GM18517 (cell line): ENCODE data around the gene CTIF.
A peak's percentile ranks its signal among the peaks of the same experiment; 100 is the strongest.

Source experiments
- ATAC-seq: cut with Tn5 transposase; IDR thresholded peaks from one replicate; pipeline ENCODE4 v1.9.1; 2021; ENCODE audit warnings: mild to moderate bottlenecking, moderate library complexity; ENCODE audit not compliant: unreplicated experiment

The CTIF gene

GRCh38 chr18:48782381-48782861, 243.6 kb downstream of the CTIF start:
- no peak for ATAC-seq

- no peak for ATAC-seq
Measured at GRCh38 chr18:48783616-48784520, 245.0 kb downstream of the CTIF start.

- ATAC-seq, result no peak
Measured at GRCh38 chr18:48784656-48785055, 245.8 kb downstream of the CTIF start.

GRCh38 chr18:48785091-48785614, 246.3 kb downstream of the CTIF start:
- ATAC-seq, result peak; percentile 97

GRCh38 chr18:48785736-48786454, 247.1 kb downstream of the CTIF start:
- no peak for ATAC-seq

- ATAC-seq, result no peak
Measured at GRCh38 chr18:48786455-48787202, 247.8 kb downstream of the CTIF start.

- no peak for ATAC-seq
Measured at GRCh38 chr18:48787203-48788151, 248.6 kb downstream of the CTIF start.

- ATAC-seq, result no peak
Measured at GRCh38 chr18:48788373-48788772, 249.5 kb downstream of the CTIF start.

GRCh38 chr18:48789259-48789812, 250.5 kb downstream of the CTIF start:
- no peak for ATAC-seq

GRCh38 chr18:48790226-48790863, 251.5 kb downstream of the CTIF start:
- ATAC-seq, result no peak

- no peak for ATAC-seq
Measured at GRCh38 chr18:48790869-48791635, 252.2 kb downstream of the CTIF start.

- ATAC-seq, result no peak
Measured at GRCh38 chr18:48791636-48792105, 252.8 kb downstream of the CTIF start.

- no peak for ATAC-seq
Measured at GRCh38 chr18:48792141-48792540, 253.3 kb downstream of the CTIF start.

- no peak for ATAC-seq
Measured at GRCh38 chr18:48792611-48793380, 254.0 kb downstream of the CTIF start.

- no peak for ATAC-seq
Measured at GRCh38 chr18:48794251-48794970, 255.6 kb downstream of the CTIF start.

- no peak for ATAC-seq
Measured at GRCh38 chr18:48795696-48796095, 256.9 kb downstream of the CTIF start.
